ENCODE data around the gene ITGB8.

DNA sequence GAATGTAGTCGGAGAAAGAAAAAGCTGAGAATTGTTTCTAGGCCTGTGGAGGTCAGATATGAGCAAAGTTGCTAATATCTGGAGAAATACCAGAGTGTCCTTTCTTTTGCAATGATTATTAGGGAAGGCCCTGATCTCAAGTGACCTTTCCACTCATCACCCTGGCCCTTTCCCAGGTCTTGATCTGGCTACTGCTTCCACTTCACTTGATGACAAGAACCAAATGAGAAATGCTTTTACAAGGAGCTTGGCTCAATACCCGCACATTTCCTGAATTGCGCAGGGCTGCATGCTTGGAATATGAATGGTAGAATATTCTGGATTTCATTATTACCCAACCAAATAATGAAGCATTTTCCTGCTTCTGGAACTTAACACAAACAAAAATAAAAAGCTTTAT is 104.6 kb downstream of the ITGB8 start:
- TF ChIP-seq, protein P1, sequence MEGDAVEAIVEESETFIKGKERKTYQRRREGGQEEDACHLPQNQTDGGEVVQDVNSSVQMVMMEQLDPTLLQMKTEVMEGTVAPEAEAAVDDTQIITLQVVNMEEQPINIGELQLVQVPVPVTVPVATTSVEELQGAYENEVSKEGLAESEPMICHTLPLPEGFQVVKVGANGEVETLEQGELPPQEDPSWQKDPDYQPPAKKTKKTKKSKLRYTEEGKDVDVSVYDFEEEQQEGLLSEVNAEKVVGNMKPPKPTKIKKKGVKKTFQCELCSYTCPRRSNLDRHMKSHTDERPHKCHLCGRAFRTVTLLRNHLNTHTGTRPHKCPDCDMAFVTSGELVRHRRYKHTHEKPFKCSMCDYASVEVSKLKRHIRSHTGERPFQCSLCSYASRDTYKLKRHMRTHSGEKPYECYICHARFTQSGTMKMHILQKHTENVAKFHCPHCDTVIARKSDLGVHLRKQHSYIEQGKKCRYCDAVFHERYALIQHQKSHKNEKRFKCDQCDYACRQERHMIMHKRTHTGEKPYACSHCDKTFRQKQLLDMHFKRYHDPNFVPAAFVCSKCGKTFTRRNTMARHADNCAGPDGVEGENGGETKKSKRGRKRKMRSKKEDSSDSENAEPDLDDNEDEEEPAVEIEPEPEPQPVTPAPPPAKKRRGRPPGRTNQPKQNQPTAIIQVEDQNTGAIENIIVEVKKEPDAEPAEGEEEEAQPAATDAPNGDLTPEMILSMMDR (IDR thresholded peaks at IDR 0.05 in 4 of 5, conservative IDR thresholded peaks at IDR 0.05 in 1 of 5) = no peak
- no peak for TF ChIP-seq POLR2A (IDR thresholded peaks at IDR 0.05)

All from gastrocnemius medialis (tissue), 4 donors.